Measurements from ENCODE around the gene PPIL4.

The PPIL4 gene

GRCh38 chr6:149508485-149508884, 37.4 kb downstream of the PPIL4 start:
- Histone ChIP-seq H3K4me3 (IDR thresholded peaks at IDR 0.05; ENCODE audit: insufficient read depth, low read depth, low read length) (no peak overlapping the region), H3K4me1 (ENCODE audit: low read depth, poor library complexity, severe bottlenecking) (no peaks in the 10 kb centered on the region), H3K27me3 (ENCODE audit: insufficient read depth, low read depth) (no peaks in the 10 kb centered on the region), H3K79me2 (ENCODE audit: insufficient read depth, low read depth) (no peaks in the 10 kb centered on the region), H3K9ac (no peak overlapping the region), H2AFZ (ENCODE audit: low read depth) (no peak overlapping the region), H3K4me2 (no peak overlapping the region), H3K36me3 (ENCODE audit: insufficient read depth) (no peaks in the 10 kb centered on the region), H3K27ac (no peak overlapping the region), H4K20me1 (ENCODE audit: insufficient read depth) (no peaks in the 10 kb centered on the region)
- TF ChIP-seq, protein P1, sequence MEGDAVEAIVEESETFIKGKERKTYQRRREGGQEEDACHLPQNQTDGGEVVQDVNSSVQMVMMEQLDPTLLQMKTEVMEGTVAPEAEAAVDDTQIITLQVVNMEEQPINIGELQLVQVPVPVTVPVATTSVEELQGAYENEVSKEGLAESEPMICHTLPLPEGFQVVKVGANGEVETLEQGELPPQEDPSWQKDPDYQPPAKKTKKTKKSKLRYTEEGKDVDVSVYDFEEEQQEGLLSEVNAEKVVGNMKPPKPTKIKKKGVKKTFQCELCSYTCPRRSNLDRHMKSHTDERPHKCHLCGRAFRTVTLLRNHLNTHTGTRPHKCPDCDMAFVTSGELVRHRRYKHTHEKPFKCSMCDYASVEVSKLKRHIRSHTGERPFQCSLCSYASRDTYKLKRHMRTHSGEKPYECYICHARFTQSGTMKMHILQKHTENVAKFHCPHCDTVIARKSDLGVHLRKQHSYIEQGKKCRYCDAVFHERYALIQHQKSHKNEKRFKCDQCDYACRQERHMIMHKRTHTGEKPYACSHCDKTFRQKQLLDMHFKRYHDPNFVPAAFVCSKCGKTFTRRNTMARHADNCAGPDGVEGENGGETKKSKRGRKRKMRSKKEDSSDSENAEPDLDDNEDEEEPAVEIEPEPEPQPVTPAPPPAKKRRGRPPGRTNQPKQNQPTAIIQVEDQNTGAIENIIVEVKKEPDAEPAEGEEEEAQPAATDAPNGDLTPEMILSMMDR (conservative IDR thresholded peaks at IDR 0.05; ENCODE audit: low read depth, low read length) = no peak

- H2AFZ ChIP-seq (ENCODE audit: low read depth) = no peak overlapping the region
- no peak overlapping the region for H3K4me3 ChIP-seq (IDR thresholded peaks at IDR 0.05; ENCODE audit: insufficient read depth, low read depth, low read length)
- H4K20me1 ChIP-seq (ENCODE audit: insufficient read depth) = no peaks in the 10 kb centered on the region
- no peaks in the 10 kb centered on the region for H3K4me1 ChIP-seq (ENCODE audit: low read depth, poor library complexity, severe bottlenecking)
- H3K79me2 ChIP-seq (ENCODE audit: insufficient read depth, low read depth) = no peaks in the 10 kb centered on the region
- no peak overlapping the region for H3K4me2 ChIP-seq
- TF ChIP-seq, protein P1 (conservative IDR thresholded peaks at IDR 0.05; ENCODE audit: low read depth, low read length) = no peak
- H3K27me3 ChIP-seq (ENCODE audit: insufficient read depth, low read depth) = no peaks in the 10 kb centered on the region
- no peak overlapping the region for H3K9ac ChIP-seq
- H3K27ac ChIP-seq = no peak overlapping the region
- no peaks in the 10 kb centered on the region for H3K36me3 ChIP-seq (ENCODE audit: insufficient read depth)
Observed at GRCh38 chr6:149503872-149504271, 42.0 kb downstream of the PPIL4 start.

DNA sequence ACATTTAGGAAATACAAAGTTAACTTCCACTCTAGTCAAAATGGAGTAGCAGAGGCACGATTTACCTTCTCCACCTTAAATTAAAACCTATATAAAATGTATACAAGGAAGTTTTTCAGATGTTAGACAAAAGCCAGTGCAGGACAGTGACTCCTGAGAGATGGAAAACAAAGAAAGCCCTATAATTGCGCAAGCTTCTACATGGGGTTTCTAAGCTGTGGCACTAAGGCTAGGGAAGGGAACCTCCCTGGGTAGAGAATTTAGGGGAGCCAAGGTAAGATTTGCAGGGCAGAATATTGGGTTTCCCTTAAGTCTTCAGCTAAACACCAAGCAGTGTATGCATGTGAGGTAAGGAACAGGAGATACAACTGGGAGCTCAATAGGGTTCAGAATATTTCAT, 42.6 kb downstream of the PPIL4 start:
- Histone ChIP-seq H3K4me1 (ENCODE audit: low read depth, poor library complexity, severe bottlenecking) (no peaks in the 10 kb centered on the region), H3K36me3 (ENCODE audit: insufficient read depth) (no peaks in the 10 kb centered on the region), H2AFZ (ENCODE audit: low read depth) (no peak overlapping the region), H3K27ac (no peak overlapping the region), H3K27me3 (ENCODE audit: insufficient read depth, low read depth) (no peaks in the 10 kb centered on the region), H3K4me2 (no peak overlapping the region), H3K4me3 (IDR thresholded peaks at IDR 0.05; ENCODE audit: insufficient read depth, low read depth, low read length) (no peak overlapping the region), H3K79me2 (ENCODE audit: insufficient read depth, low read depth) (no peaks in the 10 kb centered on the region), H3K9ac (no peak overlapping the region), H4K20me1 (ENCODE audit: insufficient read depth) (no peaks in the 10 kb centered on the region)
- TF ChIP-seq, protein P1 (conservative IDR thresholded peaks at IDR 0.05; ENCODE audit: low read depth, low read length) = no peak

- Histone ChIP-seq H3K27ac (no peak overlapping the region), H4K20me1 (ENCODE audit: insufficient read depth) (no peaks in the 10 kb centered on the region), H3K4me2 (no peak overlapping the region), H2AFZ (ENCODE audit: low read depth) (no peak overlapping the region), H3K9ac (no peak overlapping the region), H3K4me3 (IDR thresholded peaks at IDR 0.05; ENCODE audit: insufficient read depth, low read depth, low read length) (no peak overlapping the region), H3K79me2 (ENCODE audit: insufficient read depth, low read depth) (no peaks in the 10 kb centered on the region), H3K27me3 (ENCODE audit: insufficient read depth, low read depth) (no peaks in the 10 kb centered on the region), H3K36me3 (ENCODE audit: insufficient read depth) (no peaks in the 10 kb centered on the region), H3K4me1 (ENCODE audit: low read depth, poor library complexity, severe bottlenecking) (peaks cover 5% of the 10 kb centered on the region)
- TF ChIP-seq, protein P1 (conservative IDR thresholded peaks at IDR 0.05; ENCODE audit: low read depth, low read length) = no peak
Observed at GRCh38 chr6:149501768-149502167, 44.1 kb downstream of the PPIL4 start.

Data from KMS-11 (cell line).